HL-60/S4 (cell line): ENCODE results near the gene OTUB1.

Experiments used
- in situ Hi-C: fragments of 300-500 bp; cut with MboI; formaldehyde crosslinking; loops from 2 replicates; pipeline ENCODE4 v1.14.3; 2022; ENCODE audit warnings: low sequenced_read_pairs

The OTUB1 gene

DNA sequence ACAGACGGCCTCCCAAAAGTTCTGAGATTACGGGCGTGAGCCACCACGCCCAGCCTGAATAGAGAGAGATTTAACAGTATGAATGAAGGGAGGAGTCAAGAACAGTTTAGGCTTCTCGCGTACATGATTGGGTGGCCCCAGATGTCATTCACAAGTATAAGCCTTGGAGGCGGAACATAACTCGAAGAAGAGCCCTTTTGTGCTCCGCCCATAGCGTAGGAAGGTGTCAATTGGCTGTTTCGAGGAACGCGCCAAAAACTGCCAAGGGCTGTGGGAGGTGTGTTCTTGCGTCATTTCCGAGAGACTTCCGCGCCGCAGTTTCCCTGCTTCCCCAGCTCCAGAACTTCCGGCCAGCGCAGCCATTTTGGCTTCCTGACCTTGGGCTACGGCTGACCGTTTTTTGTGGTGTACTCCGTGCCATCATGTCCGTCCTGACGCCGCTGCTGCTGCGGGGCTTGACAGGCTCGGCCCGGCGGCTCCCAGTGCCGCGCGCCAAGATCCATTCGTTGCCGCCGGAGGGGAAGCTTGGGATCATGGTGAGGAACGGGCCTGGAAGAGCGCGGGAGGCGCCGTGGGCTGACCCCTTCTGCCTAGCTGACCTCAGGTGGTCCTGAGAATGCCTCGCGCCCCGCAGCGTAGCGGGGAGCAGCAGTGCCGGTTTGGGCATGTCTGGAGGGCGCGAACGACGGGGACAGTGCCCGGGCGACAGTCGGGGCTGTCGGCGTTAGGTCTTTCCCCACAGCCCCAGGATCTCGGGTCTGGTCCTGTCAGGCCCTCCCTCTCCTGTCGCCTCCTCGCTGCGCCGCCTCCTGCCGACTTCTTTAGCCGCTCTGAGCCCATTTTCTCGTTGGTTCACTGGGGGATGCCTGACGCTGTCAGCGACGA lies 11.7 kb upstream of the OTUB1 start, which contains the start of gene COX8A:
Gene COX8A (plus strand): TSS at position 362 of the 885 bp plus-strand sequence. CDS start 61 bp downstream, at position 423.
- in situ Hi-C loops = no loop called here

DNA sequence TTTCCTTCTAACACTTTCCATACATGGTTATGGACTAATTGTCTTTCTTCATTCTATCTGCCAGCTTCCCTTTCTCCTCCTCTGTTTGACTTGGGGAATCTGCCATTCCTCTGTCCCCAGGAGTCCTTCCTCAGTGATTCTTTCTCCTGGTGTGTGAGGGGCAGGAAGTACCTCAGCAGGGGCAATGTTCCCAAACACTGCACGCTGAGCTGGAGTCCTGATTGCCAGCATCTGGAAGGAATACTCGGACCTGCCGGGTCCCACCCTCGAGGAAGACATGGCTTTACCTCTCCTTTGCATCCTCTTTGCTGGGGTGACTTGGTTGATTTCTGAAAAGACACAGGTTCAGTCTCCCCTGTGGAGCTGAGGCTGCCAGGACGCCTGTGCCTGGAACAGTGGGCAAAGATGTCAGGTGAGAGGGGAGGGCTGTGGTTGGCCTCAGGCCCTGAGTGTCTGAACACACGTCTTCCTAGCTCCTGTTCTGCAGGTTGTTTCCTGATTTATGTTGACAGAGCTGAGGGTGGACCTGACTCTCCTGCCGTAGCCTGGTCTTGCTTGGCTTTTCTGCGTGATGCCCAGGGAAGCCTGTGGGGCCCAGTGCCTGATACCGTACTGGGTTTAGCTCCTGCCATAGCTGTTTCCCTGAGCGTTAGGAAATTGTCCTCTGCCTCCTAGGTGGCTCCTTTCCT lies 7.5 kb upstream of the OTUB1 start:
- in situ Hi-C loops = no loop called here

DNA sequence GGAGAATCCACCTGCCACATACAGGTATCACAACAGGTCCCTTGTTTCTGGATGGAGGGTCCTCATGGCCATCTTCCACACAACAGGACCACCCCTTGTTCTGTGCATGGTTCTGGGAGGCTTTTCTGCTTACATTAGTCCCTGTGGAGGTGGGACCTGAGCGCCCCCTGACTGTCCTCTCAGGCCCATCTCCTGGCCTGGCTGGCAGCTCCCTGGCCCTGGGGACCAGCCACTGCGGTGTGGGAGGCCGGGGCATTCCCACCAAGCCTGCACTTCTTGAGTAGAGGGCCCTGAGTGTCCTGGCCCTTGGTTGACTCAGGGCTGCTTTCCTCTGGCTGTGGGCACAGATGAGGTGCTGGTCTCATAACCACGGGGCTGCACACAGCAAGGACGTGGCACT lies 6.8 kb upstream of the OTUB1 start:
- in situ Hi-C loops = no loop called here

DNA sequence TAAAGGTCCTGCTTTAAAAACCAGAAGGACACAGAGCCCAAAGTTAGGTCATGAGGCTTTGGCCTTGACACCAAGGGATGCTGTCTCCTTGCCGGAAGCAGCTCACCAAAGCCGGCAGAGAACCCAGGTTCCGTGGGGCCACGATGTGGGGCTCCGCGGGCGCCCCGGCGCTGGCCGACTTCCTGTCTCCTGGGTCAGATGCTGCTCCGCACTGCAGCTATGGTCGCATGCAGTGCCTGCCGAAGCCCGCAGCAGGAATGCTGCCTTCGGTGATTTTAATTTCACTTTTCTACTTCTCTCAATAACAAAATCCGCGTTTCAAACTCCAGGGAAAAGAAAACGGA lies 454 bp upstream of the OTUB1 start:
- in situ Hi-C loops = no loop called here

DNA sequence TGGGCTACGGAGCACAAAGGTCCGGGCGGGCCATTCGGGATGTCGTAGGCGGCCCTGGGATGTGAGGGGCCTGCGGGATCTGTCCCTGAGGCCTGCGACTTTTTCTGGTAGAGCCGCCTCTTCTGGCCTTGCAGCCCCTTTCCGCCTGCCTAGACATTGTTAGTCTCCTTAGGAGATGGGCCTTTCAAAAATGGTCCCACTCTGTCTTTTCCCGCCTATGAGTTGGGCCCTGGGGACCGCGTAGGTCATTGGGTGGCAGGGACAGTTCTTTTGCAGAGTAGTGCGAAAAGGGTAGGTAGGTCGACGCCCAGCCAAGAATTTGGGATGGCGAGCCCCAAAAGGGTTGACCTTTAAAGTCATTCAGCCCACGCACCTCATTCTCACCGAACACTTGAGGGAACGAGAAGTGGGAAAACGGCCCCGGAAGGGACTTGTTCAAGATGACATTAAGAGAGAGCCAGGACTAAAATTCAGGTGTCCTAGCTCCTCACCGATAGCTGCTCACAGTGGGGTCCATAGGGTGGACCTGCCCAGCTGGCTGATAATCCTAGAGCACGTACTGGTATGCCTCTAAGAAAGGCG lies 785 bp downstream of the OTUB1 start:
- in situ Hi-C loops = no loop called here

DNA sequence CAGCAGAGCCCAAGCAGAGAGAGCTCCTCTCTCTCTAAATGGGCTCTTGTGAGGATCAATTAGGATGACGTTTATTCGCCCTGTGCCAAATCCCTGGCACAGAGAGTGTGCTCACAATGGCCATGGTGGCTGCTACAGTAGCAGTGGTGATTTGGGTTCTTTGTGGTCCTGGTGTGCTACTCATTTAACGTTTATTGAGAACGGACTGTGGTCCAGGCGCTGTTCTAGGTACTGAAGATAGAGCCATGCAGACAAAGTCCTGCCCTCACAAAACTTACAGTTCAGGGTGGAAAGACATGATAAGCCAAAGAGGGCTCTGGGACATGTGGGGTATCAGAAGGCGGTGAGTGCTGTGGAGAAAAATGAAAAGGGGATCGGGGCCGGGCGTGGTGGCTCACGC lies 5.3 kb downstream of the OTUB1 start:
- in situ Hi-C loops = no loop called here

DNA sequence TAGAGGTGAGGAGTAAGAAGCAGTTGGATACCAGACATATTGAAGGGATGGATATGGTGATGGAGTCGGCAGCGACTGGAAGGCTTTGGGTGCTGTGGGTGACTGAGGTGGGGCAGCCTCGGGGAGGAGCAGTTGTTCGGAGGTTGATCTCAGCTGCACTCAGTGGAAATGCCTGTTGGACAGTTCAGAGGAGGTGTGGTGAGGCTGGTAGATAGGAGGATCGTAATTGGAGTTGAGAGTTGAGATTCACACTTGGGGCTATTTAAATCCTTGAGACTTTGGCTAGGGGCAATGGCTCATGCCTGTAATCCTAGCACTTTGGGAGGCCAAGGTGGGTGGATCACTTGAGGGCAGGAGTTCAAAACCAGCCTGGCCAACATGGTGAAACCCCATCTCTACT lies 6.9 kb downstream of the OTUB1 start:
- in situ Hi-C loops = no loop called here

DNA sequence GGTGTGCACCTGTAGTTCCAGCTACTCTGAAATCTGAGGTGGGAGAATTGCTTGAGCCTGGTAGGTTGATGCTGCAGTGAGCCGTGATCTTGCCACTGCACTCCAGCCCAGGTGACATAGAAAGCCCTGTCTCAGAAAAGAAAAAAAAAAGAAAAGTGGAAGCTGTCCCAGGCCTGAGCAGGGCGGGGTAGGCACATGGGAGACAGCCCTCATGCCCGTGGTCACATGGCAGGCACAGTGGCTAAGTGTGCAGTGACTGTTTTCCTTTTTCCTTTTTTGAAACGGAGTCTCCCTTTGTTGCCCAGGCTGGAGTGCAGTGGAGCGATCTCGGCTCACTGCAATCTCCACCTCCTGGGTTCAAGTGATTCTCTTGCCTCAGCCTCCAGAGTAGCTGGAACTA lies 7.8 kb downstream of the OTUB1 start:
- in situ Hi-C loops = no loop called here

DNA sequence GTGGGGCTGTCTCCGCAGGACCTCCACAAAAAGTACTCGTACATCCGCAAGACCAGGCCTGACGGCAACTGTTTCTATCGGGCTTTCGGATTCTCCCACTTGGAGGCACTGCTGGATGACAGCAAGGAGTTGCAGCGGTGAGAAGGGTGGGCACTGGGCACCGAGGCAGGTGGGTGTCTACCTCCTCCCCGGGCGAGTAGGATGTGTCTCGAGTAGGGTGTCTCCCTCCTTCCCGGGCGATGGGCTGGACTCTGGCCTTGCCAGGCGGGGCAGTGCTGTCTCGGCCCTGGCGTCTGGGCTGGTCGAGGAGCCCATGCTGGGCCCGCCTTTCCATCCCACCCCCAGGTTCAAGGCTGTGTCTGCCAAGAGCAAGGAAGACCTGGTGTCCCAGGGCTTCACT lies 10.3 kb downstream of the OTUB1 start:
- in situ Hi-C loops = no loop called here

DNA sequence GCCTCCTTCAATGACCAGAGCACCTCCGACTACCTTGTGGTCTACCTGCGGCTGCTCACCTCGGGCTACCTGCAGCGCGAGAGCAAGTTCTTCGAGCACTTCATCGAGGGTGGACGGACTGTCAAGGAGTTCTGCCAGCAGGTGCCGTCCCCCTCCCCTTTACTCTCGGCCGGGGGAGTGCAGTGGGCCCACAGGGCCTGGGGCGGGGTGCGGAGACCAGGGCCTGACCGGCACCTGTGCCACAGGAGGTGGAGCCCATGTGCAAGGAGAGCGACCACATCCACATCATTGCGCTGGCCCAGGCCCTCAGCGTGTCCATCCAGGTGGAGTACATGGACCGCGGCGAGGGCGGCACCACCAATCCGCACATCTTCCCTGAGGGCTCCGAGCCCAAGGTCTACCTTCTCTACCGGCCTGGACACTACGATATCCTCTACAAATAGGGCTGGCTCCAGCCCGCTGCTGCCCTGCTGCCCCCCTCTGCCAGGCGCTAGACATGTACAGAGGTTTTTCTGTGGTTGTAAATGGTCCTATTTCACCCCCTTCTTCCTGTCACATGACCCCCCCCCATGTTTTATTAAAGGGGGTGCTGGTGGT lies 11.0 kb downstream of the OTUB1 start:
- in situ Hi-C loops = no loop called here

DNA sequence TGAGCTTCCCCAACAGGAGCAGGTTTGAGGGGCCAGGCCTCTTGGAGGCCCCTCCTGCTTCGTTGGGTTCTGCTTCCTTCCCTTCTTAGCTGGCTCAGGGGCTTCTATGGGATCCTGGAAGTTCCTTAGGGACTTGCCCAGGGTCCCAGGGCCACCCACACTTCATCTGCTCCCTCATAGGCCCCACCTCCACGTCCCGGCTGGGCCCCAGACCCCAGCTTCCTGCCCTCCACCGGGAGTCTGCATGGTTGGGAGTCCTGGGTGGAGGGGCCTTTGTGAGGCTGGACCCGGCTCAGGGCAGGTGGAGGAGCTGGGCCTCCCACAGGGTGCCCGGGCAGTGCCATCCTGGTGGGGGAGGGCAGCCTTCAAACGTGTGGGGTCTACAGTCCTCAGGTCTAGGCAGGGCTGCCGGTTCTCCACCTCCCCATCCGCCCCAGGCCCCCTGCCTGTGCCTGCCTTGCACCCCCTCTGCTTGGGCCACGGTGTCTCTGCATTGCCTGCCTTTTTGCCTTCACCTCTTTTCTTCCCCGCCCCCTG lies 11.6 kb downstream of the OTUB1 start:
- in situ Hi-C loops = no loop called here

DNA sequence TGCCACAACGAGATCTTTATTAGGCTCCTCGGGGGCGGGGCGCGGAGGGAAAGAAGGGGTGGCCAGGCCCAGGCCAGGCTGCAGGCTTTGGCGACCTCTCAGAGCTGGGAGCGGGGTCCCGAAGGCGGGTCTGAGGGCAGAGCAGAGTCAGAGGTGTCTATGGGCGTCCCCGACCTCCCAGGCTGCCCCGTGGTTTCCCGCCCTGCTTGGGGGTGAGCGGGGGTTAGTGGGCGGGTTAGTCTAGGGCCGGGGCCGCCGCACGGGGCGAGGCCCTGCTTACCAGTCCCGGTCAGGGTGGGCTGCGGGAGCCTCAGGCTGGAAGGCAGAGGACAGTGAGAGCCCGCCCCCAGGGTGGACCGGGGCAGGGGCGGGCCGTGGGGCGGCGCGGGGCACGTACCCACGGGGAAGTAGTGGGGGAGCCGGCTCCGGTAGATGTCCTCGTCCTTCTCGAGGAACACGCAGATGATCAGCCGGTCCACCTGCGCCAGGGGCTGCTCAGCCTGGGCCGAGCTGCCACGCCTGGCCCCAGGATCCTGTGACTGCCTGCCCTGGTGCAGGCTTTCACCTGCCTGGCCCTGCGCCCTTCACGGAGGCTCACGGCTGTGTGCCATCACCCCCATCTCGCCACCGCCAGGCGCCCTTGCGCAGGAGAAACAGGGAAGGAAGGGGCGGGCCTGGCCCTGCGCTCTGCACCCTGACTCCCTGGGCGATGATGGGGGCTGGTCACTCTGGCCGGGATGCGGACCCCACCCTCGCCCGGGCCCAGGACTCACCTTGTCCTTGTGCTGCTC lies 12.5 kb downstream of the OTUB1 start:
- in situ Hi-C loops = no loop called here

DNA sequence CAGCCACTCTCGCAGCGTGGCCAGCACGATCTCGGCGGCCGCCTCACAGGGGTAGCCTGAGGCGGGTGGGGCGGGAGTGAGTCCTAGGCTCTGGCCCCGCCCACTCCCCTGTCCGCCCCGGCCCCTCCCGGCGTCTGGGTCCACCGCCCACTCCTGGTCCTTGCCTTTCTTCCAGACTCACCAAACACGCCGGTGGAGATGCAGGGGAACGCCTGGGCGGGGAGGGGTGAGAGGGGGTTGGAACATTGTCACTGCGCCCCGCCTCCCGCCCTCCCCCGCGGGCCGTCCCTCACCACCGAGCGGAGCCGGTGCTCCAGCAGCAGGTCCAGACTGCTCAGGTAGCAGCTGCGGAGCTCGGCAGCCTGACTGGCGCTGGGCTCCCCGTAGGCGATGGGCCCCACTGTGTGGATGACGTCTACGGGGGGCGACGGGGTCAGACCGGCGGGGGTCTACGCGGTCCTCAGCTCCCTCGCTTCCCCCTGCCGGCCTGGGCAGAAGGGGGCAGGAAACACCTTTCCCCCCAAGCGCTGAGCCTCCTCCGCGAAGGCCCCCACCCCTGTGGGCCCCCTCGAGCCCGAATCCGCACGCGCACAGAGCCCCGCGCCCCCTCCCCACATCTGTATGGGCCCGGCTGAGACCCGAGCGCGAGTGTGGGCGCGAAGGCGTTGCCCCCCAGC lies 13.2 kb downstream of the OTUB1 start:
- in situ Hi-C loops = loop anchor here (10.0 kb wide), 1 partner anchor 145 kb away; no protein-coding TSS in a partner anchor

DNA sequence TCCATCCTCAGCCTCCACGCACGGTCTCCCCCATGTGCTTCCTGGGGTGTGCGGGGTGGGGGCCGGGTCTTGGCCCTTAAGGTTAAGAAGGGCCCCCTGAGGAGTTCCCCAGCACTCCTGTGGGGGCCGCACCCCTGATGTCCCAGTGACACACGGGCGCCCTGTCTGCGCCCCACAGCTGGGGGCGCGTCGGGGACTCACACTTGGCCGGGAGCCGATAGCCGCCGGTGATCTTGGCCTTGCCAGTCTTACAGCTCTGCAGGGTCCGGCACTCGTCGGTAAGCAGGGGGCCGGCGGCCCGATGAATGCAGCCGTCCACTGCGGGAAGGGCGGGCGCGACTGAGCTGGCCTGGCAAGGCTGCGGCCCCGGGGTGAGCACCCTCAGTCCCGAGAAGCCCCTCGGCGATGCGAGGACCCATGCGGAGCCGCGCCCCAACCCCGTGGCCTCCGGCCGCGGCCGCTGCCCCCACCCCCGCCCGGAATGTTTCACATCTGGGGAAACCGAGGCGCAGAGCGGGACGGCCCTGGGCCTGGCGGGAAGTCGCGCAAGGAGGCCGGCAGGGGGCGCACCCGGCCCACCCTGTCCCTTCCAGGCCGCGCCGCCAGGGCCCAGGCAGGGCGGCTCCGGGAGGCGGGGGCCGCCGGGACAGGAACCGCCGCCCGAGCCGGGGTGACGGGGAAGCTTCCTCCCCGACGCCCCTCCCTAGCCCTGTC lies 13.9 kb downstream of the OTUB1 start:
- in situ Hi-C loops = loop anchor here (10.0 kb wide), 1 partner anchor 145 kb away; no protein-coding TSS in a partner anchor

DNA sequence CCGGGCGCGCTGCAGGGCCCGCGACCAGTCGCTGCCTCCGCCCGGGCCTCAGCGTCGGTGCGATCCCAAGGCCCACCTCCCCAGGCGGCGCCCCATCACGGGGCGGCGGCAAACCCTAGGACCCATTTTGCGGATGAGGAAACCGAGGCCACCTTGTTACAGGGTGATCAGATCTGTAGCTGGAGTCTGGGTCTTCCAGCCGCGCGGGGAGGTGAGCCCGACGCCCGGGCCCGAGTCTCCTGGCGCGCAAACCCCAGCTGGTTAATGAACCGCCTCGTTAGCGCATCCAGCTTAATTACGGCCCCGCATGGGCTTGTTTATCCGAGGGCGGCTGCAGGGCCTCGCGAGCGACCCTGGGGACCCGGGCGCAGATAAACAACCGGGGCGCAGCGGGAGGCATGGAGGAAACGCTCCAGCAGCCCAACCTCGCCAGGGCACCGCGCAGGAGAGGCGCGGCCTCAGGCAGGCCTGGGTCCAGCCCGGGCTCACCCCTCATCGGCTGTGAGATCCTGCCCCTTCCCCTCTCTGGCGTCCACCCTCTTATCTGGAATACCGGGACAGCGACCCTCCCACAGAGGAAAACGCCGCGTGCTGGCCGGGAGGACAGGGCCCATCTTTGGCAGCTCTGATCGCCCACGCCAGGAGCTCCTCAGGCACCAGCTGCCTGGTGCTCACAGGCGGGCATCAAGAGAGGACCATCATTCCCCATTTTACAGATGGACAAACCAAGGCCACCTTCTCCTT lies 14.7 kb downstream of the OTUB1 start:
- in situ Hi-C loops = loop anchor here (10.0 kb wide), 1 partner anchor 144 kb away; no protein-coding TSS in a partner anchor

DNA sequence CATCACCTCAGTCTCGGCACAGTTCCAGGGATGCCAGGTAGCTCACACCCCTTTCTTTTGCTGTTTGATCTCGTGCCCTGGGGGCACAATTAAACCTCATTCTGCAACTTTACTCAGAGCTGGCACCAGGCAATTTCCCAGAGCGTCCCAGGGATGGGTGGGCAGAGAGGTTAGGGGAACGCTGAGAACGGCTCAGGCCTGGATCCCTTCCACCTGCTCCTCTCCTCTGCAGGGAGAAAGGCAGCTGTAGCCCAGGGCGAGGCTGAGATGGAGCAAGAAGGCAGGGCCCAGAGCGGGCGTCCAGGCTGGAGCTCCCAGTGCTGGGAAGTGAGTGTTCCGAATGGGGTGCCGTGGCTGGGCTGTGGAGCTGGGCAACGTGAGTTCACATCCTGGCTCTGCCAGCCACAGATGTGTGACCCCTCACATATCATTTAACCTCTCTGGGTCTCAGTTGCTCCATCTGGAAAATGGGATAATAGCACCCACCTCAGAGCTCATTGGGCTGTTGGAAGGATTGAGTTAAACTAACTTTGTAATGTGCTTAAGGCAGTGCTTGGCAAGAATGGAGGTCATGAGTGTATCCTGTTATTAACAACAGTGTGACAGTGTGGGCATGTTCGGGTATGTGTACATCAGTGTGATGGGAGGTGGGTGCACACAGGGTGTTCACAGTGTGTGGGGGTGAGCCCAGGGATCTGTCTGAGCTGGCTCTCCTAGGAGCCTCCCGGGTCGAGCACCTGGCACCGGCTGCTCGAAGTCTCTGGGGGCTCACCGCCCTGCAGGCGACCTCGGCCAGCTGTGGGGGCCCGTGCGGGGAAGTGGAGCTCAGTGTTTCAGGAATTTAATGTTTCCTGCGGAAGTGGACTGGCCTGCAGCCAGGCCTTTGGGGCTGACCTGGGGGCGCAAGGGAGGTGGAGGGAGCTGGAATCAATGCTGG lies 15.5 kb downstream of the OTUB1 start:
- in situ Hi-C loops = loop anchor here (10.0 kb wide), 1 partner anchor 143 kb away; no protein-coding TSS in a partner anchor
